Panc1 (cell line): ENCODE results near the gene GPR84.

Experiments
- CTCF ChIP-seq: fragments of 450-650 bp; IDR thresholded peaks from 2 replicates; pipeline ENCODE4 v1.5.1; 2017; ENCODE audit warnings: mild to moderate bottlenecking
- POLR2AphosphoS5 ChIP-seq: IDR thresholded peaks from 2 replicates; pipeline ENCODE4 v1.6.1; 2012; ENCODE audit warnings: mild to moderate bottlenecking, low read depth, low read length, moderate library complexity
- REST ChIP-seq, 2 experiments: IDR thresholded peaks; 2 replicates each; pipeline ENCODE4 v1.6.1; 2011 to 2012; ENCODE audit warnings: low read depth in 2 of 2, control low read depth in 1 of 2, low read length in 1 of 2, mild to moderate bottlenecking in 1 of 2, moderate library complexity in 1 of 2; ENCODE audit not compliant: insufficient read depth in 1 of 2

- TF ChIP-seq CTCF (no peak), REST (IDR thresholded peaks at IDR 0.05; ENCODE audit: insufficient read depth in 1 of 2, low read depth in 2 of 2, low read length in 1 of 2) (no peak), POLR2AphosphoS5 (no peak)
These were observed 26.2 kb downstream of the GPR84 start for GRCh38 chr12:54337854-54338650.
